Stimulated activated CD4-positive, alpha-beta T cell treated with anti-CD3 and anti-CD28 coated beads, TNF-alpha, amount 100 ng/mL, for 24 hours (primary cell): ENCODE results near the gene MARS2.
A peak's percentile ranks its signal among the peaks of the same experiment; 100 is the strongest.
"Not testable (repeated sequence)": the region's sequence is repeated elsewhere in the genome, so short reads cannot be mapped to it uniquely, and the experiment has no call there.

Source experiments
- DNase-seq, 3 experiments: peaks; one replicate each; pipeline ENCODE4 v3.0.0-alpha.2; 2020; ENCODE audit warnings: low read depth in 3 of 3

The MARS2 gene

DNA sequence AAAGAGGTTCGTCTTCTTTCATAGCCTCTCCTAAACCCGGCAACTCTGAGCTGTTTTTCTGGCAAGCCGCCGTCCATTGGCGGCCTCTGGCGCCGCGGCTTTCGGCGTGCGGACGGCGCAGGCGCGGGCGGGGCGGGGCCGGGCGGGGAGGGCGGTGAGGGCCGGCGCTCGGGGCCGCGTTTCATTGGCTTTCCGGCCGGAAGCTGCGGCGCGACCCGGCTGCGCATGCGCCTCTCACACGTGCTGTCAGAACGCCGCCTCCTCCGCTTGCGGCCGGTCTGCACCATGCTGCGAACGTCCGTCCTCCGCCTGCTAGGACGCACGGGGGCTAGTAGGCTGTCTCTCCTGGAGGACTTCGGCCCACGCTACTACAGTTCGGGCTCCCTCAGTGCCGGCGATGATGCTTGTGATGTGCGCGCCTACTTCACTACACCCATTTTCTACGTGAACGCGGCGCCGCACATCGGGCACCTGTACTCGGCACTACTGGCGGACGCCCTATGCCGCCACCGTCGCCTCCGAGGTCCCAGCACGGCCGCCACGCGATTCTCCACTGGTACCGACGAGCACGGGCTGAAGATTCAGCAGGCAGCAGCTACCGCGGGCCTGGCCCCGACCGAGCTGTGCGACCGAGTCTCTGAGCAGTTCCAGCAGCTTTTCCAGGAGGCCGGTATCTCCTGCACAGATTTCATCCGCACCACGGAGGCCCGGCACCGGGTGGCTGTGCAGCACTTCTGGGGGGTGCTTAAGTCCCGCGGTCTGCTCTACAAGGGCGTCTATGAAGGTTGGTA is at the start of gene MARS2:
Gene MARS2 (plus strand): TSS at position 249 of the 791 bp plus-strand sequence. CDS start 37 bp downstream, at position 286.
- peak; percentile 80 to 92 (median 88) for DNase-seq

DNA sequence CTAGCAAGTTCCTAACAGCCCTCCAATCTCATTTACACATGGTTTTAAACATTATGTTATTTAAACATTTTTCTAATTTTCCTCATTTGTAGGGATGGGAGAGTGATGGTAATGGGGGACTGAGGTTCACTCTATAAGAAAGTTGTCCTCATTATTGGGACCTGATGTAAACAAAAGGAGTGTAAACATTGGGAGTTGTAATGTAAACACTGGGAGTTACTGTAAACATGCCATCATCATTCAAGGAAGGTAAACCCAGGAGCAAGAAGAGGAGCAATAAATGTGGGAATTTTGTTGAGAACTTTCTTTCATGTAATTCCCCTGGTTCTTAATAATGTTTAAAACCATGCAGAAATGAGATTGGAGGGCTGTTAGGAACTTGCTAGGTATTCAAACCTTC is 47.6 kb upstream of the MARS2 start:
- DNase-seq = no peak

DNA sequence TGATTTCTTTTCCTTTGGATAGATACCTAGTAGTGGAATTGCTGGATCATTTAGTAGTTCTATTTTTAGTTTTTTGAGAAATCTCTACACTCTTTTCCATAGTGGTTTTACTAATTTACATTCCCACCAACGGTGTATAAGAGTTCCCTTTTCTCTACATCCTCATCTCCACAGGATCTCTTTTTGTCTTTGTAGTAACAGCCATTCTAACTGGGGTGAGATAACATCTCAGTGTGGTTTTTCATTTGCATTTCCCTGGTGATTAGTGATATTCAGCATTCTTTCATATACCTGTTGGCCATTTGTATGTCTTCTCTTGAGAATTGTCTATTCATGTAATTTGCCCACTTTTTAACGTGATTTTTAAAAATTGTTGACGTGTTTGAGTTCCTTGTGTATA is 43.5 kb upstream of the MARS2 start:
- DNase-seq = no peak

DNA sequence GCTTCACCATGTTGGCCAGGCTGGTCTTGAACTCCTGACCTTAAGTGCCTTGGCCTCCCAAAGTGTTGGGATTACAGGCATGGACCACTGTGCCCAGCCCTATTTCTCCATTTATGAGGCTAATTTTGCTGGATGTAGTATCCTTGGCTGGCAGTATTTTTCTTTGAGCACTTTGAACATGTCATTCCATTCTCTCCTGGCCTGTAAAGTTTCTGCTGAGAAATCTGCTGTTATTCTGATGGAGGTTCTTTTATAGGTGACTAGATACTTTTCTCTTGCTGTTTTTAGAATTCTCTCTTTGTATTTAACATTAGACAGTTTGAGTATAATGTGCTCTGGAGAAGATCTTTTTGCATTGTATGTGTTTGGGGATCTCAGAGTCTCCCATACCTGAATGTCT is 38.9 kb upstream of the MARS2 start:
- DNase-seq = no peak

DNA sequence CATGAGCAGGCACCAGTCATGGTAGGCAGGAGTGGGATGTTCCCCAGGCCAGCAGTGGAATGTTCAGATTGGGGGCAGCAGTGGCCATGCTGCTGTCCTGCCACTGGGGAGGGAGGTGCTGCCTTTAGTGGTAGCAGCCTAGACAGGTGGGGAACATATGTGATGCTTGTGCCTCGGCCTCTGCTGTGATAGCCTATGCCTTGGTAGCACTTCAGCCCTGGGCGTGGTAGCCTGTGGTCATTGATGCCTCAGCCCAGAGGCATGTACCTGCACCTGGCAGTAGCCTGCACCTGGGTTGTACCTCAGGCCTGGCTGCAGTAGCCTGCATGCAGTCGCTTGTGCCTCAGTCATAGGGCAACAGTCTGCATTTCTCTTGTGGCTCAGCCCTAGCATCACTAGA is 36.9 kb upstream of the MARS2 start:
- no peak for DNase-seq

DNA sequence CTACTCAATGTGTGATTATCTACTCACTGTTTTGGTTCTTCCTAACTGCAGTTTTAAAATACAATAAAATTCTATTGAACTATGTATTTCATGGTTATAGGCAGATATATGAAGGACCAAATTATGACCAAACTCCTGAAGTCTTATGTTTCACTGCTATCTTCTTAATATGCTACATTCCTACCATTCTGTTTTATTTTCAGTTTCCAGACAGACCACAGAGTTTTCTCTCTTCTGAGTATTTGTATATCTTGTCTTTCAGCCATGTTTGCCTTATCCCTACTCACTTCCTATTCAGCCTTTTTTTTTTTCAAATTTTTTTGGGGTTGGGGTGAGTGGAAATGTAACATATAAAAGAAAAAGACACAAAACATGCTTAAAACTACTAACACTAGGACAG is 36.1 kb upstream of the MARS2 start:
- DNase-seq = no peak

DNA sequence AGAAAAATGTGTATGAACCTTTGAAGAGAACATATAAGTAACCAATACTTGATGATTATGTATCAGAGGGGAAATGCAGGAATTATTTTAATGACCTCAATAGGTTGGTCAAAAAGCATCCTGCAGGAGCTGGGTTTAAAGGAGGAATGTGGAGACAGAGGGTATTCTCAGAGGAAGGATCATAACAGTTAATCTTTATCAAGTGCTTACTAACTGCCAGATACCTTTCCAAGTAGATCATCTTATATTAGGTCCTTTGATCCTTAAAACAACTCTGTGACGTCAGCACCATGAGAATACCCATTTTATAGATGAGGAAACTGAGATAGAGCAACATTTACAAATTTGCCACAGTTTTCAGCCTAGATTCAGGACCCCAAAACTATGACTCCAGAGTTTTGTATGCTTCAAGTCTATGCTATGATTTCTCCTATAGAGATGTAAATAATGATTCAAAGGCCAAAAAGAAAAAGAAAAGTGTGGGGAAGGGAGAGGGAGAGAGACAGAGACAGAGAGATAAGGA is 32.7 kb upstream of the MARS2 start:
- no peak for DNase-seq

DNA sequence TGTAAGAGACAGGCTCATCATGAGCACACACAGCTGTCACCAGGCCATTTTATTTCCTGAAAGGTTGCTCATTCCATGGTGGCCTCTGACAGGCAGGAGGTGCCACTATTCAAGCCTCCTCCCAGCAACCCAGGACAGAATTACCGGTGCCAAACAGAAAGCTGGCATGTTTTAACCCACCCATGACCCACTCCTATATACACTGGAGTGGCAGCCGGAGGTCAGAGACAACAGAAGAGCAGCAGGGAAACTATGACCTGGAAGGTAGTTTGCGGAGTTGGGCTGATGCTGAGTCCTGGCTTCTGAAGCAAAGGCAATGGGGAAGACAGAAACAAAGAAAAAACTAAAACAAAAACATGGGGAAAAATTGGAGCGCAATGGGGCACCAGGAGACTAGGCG is 32.1 kb upstream of the MARS2 start:
- no peak for DNase-seq

DNA sequence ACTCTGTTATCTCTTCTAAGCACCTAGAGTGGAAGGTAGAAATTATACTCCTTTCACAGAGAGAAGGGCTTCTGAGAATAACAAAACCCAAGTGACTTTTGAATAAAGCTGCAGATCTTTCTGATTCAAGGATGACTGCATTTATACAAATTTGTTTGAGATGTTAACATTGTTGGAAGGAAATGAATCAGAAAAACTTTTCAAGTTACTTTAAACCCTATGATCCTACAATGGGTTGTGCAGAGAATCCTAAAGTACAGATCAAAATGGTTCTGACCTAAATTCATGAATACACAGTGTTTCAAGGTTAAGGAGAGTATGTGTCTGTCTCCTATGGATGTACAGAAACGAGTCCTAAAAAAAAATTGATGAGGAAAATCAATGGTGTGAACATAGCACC is 31.6 kb upstream of the MARS2 start:
- no peak for DNase-seq

DNA sequence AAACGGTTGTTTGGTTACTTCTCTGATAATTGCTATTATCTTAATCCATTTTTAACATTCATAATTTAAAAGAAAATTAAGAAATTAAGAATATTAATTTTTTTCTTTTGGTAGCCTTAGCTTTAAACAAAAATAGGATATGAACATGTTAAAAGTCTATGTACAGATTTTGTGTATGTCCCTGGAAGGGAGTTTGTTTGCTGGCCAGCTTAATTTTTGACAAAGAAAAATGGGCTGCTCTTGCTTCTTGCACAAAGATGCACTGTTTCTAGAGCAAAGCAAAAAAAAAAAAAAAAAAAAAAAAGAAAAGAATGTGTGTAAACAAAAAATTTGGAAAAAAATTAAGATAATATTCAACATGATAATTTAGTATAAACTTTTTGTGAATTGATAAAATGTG is 31.1 kb upstream of the MARS2 start:
- DNase-seq = no peak

DNA sequence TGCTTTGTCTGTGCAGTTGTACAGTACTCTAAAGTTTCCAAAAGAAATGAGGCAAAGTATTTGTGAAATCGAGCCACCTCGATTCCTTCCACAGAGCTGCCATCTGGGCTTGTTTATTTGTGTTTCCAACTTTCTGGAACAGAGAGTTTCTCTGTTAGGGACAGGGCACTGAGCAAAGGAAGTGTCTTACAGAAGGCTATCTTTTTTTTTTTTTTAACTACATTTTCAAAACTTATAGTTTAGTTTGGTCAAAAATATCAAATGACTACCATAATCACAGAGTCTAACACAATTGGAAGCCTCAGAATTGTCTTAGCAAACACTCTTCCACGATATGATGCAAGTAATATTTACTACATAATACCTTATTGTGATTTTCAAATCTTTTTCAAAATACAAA is 30.6 kb upstream of the MARS2 start:
- no peak for DNase-seq

DNA sequence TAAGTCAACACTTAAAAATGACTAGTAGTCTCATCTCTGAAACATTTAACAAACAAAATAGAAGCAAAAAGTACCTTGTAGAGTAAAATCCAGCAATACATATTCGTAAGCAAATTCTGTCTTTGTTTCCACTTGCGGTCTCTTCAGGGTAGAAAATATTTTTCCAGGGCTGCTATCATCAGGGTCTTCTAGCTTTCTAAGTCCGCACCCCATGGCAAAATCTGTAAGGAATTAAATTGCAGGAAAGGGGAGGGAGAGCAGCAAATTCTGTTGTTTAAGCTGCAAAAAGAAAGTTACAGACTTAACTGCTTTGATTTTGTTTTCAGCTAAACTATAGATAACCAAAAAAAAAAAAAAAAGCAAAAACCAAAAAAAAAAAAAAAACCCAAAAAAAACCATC is 29.9 kb upstream of the MARS2 start, which contains the start of gene RFTN2:
Gene RFTN2 (minus strand): TSS at position 342 of the 400 bp plus-strand sequence. CDS start 129 bp downstream, at position 213.
- DNase-seq = no peak

DNA sequence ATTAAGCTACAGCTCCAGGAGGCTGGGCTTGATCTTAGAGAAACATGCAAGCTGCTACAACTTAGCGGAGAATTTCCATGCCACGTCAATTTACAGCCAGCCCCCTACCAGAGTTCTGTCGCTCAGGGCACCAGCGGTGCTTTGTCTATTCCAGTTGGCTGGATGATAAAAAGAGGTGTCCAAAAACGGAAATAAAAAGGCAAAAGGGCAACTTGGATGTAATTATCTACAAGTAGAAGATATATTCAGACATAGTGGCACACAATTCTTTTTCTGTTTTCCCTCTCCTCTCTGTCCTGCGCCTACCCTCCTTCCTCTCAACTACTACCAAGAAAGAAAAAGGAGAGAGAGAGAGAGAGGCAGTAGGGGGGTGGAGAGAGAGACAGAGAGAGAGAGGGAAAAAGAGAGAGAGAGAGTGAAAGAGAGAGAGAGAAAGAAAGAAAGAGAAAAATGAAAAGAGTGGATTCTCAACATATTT is 29.4 kb upstream of the MARS2 start:
- no peak for DNase-seq

DNA sequence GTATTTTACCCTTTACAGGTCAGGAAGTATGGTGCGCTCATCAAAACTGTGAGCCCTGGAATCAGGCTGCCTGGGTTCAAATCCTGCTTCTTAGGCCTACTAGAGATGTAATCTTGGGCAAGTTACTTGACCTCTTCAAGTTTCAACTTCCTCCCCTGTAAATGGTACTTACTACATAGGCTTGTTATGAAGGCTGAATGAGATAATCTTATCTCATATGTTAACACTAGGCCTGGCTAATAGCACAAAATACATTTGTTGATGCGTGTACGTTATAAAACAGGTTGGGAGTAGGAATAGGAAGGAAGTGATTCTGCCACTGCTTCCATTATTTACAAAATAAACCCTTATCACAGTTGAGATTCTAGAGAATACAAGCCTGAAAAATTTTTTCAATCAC is 28.1 kb upstream of the MARS2 start:
- DNase-seq = no peak

DNA sequence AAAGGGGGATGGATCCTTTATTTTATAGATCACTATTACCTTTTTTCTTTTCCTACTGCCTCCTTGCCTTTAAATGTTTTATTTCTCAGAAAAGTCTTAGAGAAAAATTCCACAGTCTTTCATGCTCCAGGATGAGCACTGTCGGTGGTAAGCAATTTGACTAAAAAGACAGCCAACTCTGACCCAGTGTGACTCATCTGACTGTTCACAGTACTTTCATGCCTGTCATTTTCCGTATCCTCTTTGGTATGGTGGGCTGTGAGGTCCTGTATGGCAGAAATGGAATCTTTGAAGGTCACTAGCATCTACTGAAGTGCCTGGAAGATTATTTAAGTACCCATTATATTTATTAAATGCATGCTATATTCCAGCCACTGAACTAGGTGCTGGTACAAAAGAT is 27.7 kb upstream of the MARS2 start:
- DNase-seq = no peak

DNA sequence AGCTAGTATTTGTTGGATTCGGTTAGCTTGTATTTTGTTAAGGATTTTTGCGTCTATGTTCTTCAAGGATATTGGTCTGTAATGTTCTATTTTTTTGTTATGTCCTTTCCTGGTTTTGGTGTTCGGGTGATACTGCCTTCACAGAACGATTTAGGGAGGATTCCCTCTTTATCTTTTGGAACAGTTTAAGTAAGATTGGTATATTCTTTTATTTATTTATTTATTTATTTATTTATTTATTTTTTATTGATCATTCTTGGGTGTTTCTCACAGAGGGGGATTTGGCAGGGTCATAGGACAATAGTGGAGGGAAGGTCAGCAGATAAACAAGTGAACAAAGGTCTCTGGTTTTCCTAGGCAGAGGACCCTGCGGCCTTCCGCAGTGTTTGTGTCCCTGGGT is 10.0 kb upstream of the MARS2 start:
- DNase-seq = not testable (repeated sequence)

DNA sequence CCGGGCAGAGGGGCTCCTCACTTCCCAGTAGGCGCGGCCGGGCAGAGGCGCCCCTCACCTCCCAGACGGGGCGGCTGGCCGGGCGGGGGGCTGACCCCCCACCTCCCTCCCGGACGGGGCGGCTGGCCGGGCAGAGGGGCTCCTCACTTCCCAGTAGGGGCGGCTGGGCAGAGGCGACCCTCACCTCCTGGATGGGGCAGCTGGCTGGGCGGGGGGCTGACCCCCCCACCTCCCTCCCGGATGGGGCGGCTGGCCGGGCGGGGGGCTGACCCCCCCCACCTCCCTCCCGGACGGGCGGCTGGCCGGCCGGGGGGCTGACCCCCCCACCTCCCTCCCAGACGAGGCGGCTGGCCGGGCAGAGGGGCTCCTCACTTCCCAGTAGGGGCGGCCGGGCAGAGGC is 9.2 kb upstream of the MARS2 start:
- DNase-seq = not testable (repeated sequence)

DNA sequence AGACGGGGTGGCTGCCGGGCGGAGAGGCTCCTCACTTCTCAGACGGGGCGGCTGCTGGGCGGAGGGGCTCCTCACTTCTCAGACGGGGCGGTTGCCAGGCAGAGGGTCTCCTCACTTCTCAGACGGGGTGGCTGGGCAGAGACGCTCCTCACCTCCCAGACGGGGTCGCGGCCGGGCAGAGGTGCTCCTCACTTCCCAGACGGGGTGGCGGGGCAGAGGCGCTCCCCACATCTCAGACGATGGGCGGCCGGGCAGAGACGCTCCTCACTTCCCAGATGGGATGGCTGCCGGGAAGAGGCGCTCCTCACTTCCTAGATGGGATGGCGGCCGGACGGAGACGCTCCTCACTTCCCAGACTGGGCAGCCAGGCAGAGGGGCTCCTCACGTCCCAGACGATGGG is 8.6 kb upstream of the MARS2 start:
- not testable (repeated sequence) for DNase-seq

DNA sequence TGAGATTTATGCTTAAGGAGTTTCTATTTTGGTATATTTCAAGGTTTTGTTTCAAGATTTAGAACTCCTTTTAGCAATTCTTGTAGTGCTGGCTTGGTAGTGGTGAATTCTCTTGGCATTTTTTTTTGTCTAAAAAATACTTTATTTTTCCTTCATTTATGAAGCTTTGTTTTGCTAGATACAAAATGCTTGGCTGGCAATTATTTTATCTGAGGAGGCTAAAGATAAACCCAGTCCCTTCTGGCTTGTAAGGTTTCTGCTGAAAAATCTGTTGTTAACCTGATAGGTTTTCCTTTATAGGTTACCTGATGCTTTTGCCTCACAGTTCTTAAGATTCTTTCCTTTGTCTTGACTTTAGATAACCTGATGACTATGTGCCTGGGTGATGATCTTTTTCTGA is 5.4 kb upstream of the MARS2 start:
- not testable (repeated sequence) for DNase-seq

DNA sequence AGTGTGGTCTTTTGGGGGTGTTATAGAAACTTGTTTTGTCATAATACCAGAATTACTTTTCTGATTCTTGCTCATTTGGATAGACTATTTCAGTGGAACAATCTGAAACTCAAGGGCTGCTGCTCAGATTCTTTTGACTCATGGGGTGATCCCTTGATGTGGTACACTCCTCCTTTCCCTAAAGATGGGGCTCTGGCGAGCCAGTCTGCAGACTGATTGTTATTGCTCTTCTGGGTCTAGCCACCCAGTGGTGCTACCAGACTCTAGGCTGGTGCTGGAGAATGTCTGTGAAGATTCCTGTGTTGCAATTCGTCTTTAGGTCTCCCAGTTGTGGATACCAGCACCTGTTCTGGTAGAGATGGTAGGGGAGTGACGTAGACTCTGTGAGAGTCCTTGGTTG is 4.2 kb upstream of the MARS2 start:
- DNase-seq = no peak

DNA sequence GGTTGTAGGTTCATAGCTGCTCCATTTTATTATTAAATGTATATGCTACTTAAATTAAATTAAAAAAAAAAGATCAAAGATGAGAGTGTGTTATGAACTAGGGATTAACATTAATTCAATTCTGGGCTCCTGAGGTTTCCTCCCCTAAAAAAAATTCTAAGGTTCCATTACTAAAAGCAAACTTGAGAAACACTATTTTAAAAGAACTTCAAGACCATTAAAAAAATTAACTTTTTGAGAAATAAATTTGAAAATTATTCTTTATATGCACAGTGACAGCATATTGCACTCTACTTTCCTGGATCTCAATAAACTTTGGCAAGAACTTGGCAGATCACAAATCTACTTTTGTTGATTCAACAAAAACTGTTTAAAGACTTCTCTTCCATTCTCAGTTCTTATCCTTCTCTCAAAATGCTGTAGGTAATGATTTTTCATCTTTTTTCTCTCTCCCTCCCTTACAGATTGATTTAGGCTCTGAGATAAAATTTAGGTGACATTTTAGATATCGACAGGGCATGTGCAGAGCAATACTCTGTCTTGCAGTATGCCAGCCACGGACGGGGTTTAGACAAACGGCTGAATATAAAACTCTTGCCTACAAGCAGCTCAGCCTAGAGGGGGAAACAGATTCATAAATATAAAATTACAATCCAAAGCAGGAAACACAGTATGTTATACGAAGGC is 592 bp upstream of the MARS2 start:
- no peak for DNase-seq

DNA sequence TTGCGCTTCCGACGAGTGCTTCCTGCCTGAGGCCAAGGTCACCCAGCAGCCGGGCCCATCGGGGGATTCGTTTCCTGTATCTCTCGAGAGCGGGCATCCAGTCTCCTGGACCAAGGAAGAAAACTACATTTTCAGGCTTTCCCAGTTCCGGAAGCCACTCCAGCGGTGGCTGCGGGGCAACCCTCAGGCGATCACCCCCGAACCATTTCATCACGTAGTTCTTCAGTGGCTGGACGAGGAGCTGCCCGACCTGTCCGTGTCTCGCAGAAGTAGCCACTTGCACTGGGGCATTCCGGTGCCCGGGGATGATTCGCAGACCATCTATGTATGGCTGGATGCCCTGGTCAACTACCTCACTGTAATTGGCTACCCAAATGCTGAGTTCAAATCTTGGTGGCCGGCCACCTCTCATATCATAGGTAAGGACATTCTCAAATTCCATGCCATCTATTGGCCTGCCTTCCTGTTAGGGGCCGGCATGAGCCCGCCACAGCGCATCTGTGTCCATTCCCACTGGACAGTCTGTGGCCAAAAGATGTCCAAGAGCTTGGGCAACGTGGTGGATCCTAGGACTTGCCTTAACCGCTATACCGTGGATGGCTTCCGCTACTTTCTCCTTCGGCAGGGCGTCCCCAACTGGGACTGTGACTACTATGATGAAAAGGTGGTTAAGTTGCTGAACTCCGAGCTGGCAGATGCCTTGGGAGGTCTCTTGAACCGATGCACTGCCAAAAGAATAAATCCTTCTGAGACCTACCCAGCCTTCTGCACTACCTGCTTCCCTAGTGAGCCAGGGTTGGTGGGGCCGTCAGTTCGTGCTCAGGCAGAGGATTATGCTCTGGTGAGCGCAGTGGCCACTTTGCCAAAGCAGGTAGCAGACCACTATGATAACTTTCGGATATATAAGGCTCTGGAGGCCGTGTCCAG is 1.0 kb downstream of the MARS2 start:
- DNase-seq = peak in 1 of 3 experiments; percentile 35
